Activated T-helper 2 cell treated with anti-CD3 and anti-CD28 coated beads, Interferon-gamma antibody, Interleukin-2, Interleukin-4, amounts not matched to agents 10 μg/mL and 5 μg/mL and 100 μg/mL, durations not matched to agents 14 hours and 24 hours and 36 hours (primary cell): ENCODE results near the gene DIRAS3. TPM values are rescaled to one million over a fixed set of nuclear protein-coding genes. Genes with fewer than 3 reads are reported as not detected.
"Not testable (repeated sequence)": the region's sequence is repeated elsewhere in the genome, so short reads cannot be mapped to it uniquely, and the experiment has no call there.

ENCODE experiments used
- DNase-seq: peaks from one replicate; pipeline ENCODE4 v3.0.0; 2021; ENCODE audit warnings: low spot score
- H3K27ac Mint-ChIP-seq: one replicate; pipeline ENCODE4 v1.8.0; 2021; ENCODE audit warnings: mixed read lengths
- H3K27me3 Mint-ChIP-seq: one replicate; pipeline ENCODE4 v1.8.0; 2021; ENCODE audit warnings: low read depth, mixed read lengths
- H3K36me3 Mint-ChIP-seq: one replicate; pipeline ENCODE4 v1.8.0; 2021; ENCODE audit warnings: low read depth, mixed read lengths
- H3K4me1 Mint-ChIP-seq: one replicate; pipeline ENCODE4 v1.8.0; 2021; ENCODE audit warnings: low read depth, mixed read lengths
- H3K4me3 Mint-ChIP-seq: one replicate; pipeline ENCODE4 v1.8.0; 2021; ENCODE audit warnings: low read depth, mild to moderate bottlenecking, moderate library complexity, mixed read lengths
- H3K9me3 Mint-ChIP-seq: one replicate; pipeline ENCODE4 v1.8.0; 2021; ENCODE audit warnings: mixed read lengths
- intact Hi-C: fragments of 100-400 bp; cut with micrococcal nuclease; formaldehyde crosslinking; loops from one replicate; pipeline ENCODE4 v1.15.1; 2023
- total RNA-seq: library from RNA; stranded (reverse); gene quantifications from 2 replicates; pipeline ENCODE4 v1.2.3, GENCODE V29; 2022

Gene DIRAS3
- total RNA-seq: 0.21 and 0.32 TPM in 2 replicates

- Mint-ChIP-seq H3K27me3 (peaks cover 34% of the 10 kb centered on the region), H3K4me3 (peak within 1 kb of the TSS; percentile 30), H3K27ac (no peak within 1 kb of the TSS), H3K9me3 (no peaks in the 10 kb centered on the region), H3K4me1 (peaks cover 5% of the 10 kb centered on the region), H3K36me3 (no peaks in the 10 kb centered on the region)
- no peak for DNase-seq
- intact Hi-C loops: loop anchor here (5.0 kb wide), 1 partner anchor 218 kb away; the partner anchor contains the start of gene GNG12
Observed at GRCh38 chr1:68049941-68050878, at the start of gene DIRAS3. Gene DIRAS3 (minus strand): TSS chr1:68050627. CDS start chr1:68047297, 3,330 bp downstream.

- Mint-ChIP-seq H3K36me3 (no peaks in the 10 kb centered on the region), H3K27me3 (no peaks in the 10 kb centered on the region)
- DNase-seq: no peak
Observed at GRCh38 chr1:68093737-68094136, 43.3 kb upstream of the DIRAS3 start.

GRCh38 chr1:68087184-68087583, 36.8 kb upstream of the DIRAS3 start:
- no peaks in the 10 kb centered on the region for H3K9me3 Mint-ChIP-seq
- no peaks in the 10 kb centered on the region for H3K4me1 Mint-ChIP-seq
- intact Hi-C loops: no loop called here
- no peak overlapping the region for H3K27ac Mint-ChIP-seq
- no peaks in the 10 kb centered on the region for H3K36me3 Mint-ChIP-seq
- no peak overlapping the region for H3K4me3 Mint-ChIP-seq
- DNase-seq: no peak
- no peaks in the 10 kb centered on the region for H3K27me3 Mint-ChIP-seq

More at GRCh38 chr1:68093737-68094136, 43.3 kb upstream of the DIRAS3 start:
- Mint-ChIP-seq H3K4me1 (no peaks in the 10 kb centered on the region), H3K27ac (no peak overlapping the region), H3K4me3 (no peak overlapping the region), H3K9me3 (no peaks in the 10 kb centered on the region)
- intact Hi-C loops: no loop called here

- intact Hi-C loops: no loop called here
- no peaks in the 10 kb centered on the region for H3K4me1 Mint-ChIP-seq
Observed at GRCh38 chr1:68085752-68086151, 35.3 kb upstream of the DIRAS3 start.

GRCh38 chr1:68083686-68084085, 33.3 kb upstream of the DIRAS3 start:
- Mint-ChIP-seq H3K36me3 (no peaks in the 10 kb centered on the region), H3K27ac (no peak overlapping the region), H3K4me3 (no peak overlapping the region), H3K9me3 (no peaks in the 10 kb centered on the region), H3K4me1 (no peaks in the 10 kb centered on the region), H3K27me3 (no peaks in the 10 kb centered on the region)
- intact Hi-C loops: no loop called here
- DNase-seq: no peak

More at GRCh38 chr1:68085752-68086151, 35.3 kb upstream of the DIRAS3 start:
- H3K27ac Mint-ChIP-seq: no peak overlapping the region
- no peaks in the 10 kb centered on the region for H3K9me3 Mint-ChIP-seq
- no peak for DNase-seq
- H3K36me3 Mint-ChIP-seq: no peaks in the 10 kb centered on the region
- no peak overlapping the region for H3K4me3 Mint-ChIP-seq
- no peaks in the 10 kb centered on the region for H3K27me3 Mint-ChIP-seq

- H3K27ac Mint-ChIP-seq: no peak overlapping the region
- H3K9me3 Mint-ChIP-seq: no peaks in the 10 kb centered on the region
- no peaks in the 10 kb centered on the region for H3K4me1 Mint-ChIP-seq
- H3K36me3 Mint-ChIP-seq: no peaks in the 10 kb centered on the region
- H3K27me3 Mint-ChIP-seq: no peaks in the 10 kb centered on the region
- DNase-seq: no peak
- intact Hi-C loops: no loop called here
- H3K4me3 Mint-ChIP-seq: no peak overlapping the region
Observed at GRCh38 chr1:68081775-68082283, 31.4 kb upstream of the DIRAS3 start.

- H3K27ac Mint-ChIP-seq: no peak overlapping the region
- DNase-seq: no peak
- H3K36me3 Mint-ChIP-seq: no peaks in the 10 kb centered on the region
- H3K27me3 Mint-ChIP-seq: no peaks in the 10 kb centered on the region
- no peaks in the 10 kb centered on the region for H3K4me1 Mint-ChIP-seq
- intact Hi-C loops: no loop called here
- H3K9me3 Mint-ChIP-seq: no peaks in the 10 kb centered on the region
- no peak overlapping the region for H3K4me3 Mint-ChIP-seq
Observed at GRCh38 chr1:68078647-68079046, 28.2 kb upstream of the DIRAS3 start.

GRCh38 chr1:68074472-68074871, 24.0 kb upstream of the DIRAS3 start:
- intact Hi-C loops: no loop called here
- no peaks in the 10 kb centered on the region for H3K36me3 Mint-ChIP-seq
- no peak overlapping the region for H3K27ac Mint-ChIP-seq
- no peaks in the 10 kb centered on the region for H3K27me3 Mint-ChIP-seq
- DNase-seq: no peak
- H3K4me3 Mint-ChIP-seq: no peak overlapping the region
- no peaks in the 10 kb centered on the region for H3K9me3 Mint-ChIP-seq
- no peaks in the 10 kb centered on the region for H3K4me1 Mint-ChIP-seq

GRCh38 chr1:68065766-68066165, 15.3 kb upstream of the DIRAS3 start:
- intact Hi-C loops: no loop called here
- DNase-seq: no peak
- Mint-ChIP-seq H3K4me1 (no peaks in the 10 kb centered on the region), H3K27me3 (no peaks in the 10 kb centered on the region), H3K9me3 (no peaks in the 10 kb centered on the region), H3K4me3 (no peak overlapping the region), H3K36me3 (no peaks in the 10 kb centered on the region), H3K27ac (no peak overlapping the region)

GRCh38 chr1:68058053-68058452, 7.6 kb upstream of the DIRAS3 start:
- H3K27me3 Mint-ChIP-seq, H3K4me3 Mint-ChIP-seq, H3K27ac Mint-ChIP-seq, DNase-seq, H3K36me3 Mint-ChIP-seq, H3K9me3 Mint-ChIP-seq, intact Hi-C loops, H3K4me1 Mint-ChIP-seq: not testable (repeated sequence)

GRCh38 chr1:68057564-68057963, 7.1 kb upstream of the DIRAS3 start:
- Mint-ChIP-seq H3K36me3 (no peaks in the 10 kb centered on the region), H3K9me3 (no peaks in the 10 kb centered on the region), H3K27me3 (peaks cover 4% of the 10 kb centered on the region), H3K4me3 (no peak overlapping the region), H3K27ac (no peak overlapping the region), H3K4me1 (no peaks in the 10 kb centered on the region)
- intact Hi-C loops: no loop called here
- no peak for DNase-seq

- Mint-ChIP-seq H3K9me3 (no peaks in the 10 kb centered on the region), H3K4me1 (no peaks in the 10 kb centered on the region)
- intact Hi-C loops: no loop called here
Observed at GRCh38 chr1:68057050-68057449, 6.6 kb upstream of the DIRAS3 start.

GRCh38 chr1:68051475-68051874, 1.0 kb upstream of the DIRAS3 start:
- Mint-ChIP-seq H3K36me3 (no peaks in the 10 kb centered on the region), H3K4me3 (no peak overlapping the region), H3K27ac (no peak overlapping the region), H3K27me3 (peaks cover 31% of the 10 kb centered on the region), H3K4me1 (peaks cover 5% of the 10 kb centered on the region), H3K9me3 (no peaks in the 10 kb centered on the region)
- DNase-seq: no peak
- intact Hi-C loops: loop anchor here (5.0 kb wide), 1 partner anchor 219 kb away; the partner anchor contains the start of gene GNG12

More at GRCh38 chr1:68057050-68057449, 6.6 kb upstream of the DIRAS3 start:
- Mint-ChIP-seq H3K4me3 (no peak overlapping the region), H3K27ac (no peak overlapping the region), H3K27me3 (peaks cover 8% of the 10 kb centered on the region), H3K36me3 (no peaks in the 10 kb centered on the region)
- no peak for DNase-seq
